Transverse colon (tissue), 3 donors: ENCODE measurements around the gene CPT1A.

Experiments
- CTCF ChIP-seq, 5 experiments: fragments of 200-600 bp in 3 of 5; fragments of 450-650 bp in 2 of 5; sonication (generic) in 3 of 5; IDR thresholded peaks; 1 replicate in 2 of 5; 2 replicates in 3 of 5; pipeline ENCODE4 v1.5.1; 2016 to 2017; ENCODE audit warnings: antibody characterized with exemption in 5 of 5, inconsistent platforms in 3 of 5, mild to moderate bottlenecking in 2 of 5, moderate library complexity in 1 of 5
- POLR2A ChIP-seq: fragments of 450-650 bp; IDR thresholded peaks from one replicate; pipeline ENCODE4 v1.6.1; 2016; ENCODE audit warnings: antibody characterized with exemption, mild to moderate bottlenecking, moderate library complexity

GRCh38 chr11:68867066-68867465, 25.4 kb upstream of the CPT1A start:
- TF ChIP-seq CTCF (IDR thresholded peaks at IDR 0.05): no peak
- no peak for TF ChIP-seq POLR2A
